Renal pelvis (tissue), 4 donors: Measurements from ENCODE around the gene TNRC18. TPM values are rescaled to one million over a fixed set of nuclear protein-coding genes. Genes with fewer than 3 reads are reported as not detected.

ENCODE experiments used
- DNase-seq: peaks from one replicate; pipeline ENCODE4 v3.0.0-alpha.2; 2013
- polyA plus RNA-seq, 3 donors: library from polyadenylated mRNA; unstranded; fragments of 120-200 nt; gene quantifications; one replicate each; pipeline ENCODE4 v1.2.1, GENCODE V29; 2013; ENCODE audit not compliant: insufficient read length in 3 of 3

Gene TNRC18
- polyA plus RNA-seq, 3 donors: 126 to 150 (median 132) TPM

DNA sequence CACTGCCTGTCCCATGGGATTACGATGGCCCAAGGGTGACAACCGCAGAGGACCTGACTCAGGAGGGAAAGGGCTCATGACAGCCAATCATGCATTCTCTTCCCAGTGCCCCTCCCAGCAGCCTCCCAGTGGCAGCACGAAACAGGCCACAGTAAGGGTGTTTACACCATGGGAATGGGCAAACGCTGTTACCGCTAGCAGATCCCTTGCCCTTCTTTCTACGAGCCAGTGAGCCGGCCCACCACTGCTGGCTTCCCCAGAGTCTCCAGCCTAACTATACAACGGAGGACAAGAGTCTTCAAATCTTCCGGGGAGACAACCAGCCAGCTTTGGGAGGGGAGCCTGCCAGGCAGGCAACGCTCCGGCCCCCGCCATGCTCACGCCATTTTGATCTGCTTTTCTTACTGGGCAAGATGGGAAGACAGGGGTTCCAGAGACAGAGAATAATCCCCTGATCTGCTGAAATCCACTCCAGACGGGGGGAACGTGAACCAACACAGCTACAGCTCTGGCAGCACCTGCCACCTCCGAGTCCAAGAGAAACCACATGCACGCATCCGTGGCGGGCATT lies 71.1 kb downstream of the TNRC18 start:
- no peak for DNase-seq

DNA sequence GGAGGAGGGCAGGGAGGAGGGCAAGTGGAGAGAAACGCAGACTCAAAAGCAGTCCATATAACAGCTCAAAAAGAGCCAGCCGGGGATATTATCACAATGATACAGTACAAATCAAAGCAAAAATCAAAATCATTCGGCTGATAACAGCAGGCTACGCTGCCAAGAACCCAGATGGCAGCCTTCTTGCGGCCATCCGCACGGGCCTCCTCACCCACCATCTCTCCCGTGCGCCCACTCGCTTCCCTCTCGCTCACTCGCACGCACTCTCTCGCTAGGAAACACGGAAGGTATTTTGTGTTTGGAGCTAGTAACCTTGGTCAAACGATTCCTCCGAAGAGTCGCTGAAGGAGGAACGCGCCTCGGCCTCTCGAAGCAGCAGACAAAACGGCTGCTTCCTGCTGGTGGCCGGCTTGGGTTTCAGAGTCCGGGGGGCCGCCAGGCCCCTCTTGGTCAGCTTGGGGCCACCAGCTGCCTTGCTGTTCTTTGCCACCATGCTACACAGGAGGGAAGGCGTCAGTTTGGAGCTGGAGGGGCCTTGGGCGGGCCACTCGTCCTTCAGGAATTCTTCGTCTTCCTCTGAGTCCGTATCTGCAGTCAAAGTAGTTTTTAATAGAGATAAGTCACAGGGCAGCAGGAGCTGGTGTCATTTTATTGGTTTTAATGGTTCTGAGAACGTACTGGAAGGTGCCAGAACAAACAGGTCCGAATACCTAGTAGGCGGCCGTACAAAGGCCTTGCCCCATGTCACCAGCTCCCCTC lies 71.9 kb downstream of the TNRC18 start:
- no peak for DNase-seq

DNA sequence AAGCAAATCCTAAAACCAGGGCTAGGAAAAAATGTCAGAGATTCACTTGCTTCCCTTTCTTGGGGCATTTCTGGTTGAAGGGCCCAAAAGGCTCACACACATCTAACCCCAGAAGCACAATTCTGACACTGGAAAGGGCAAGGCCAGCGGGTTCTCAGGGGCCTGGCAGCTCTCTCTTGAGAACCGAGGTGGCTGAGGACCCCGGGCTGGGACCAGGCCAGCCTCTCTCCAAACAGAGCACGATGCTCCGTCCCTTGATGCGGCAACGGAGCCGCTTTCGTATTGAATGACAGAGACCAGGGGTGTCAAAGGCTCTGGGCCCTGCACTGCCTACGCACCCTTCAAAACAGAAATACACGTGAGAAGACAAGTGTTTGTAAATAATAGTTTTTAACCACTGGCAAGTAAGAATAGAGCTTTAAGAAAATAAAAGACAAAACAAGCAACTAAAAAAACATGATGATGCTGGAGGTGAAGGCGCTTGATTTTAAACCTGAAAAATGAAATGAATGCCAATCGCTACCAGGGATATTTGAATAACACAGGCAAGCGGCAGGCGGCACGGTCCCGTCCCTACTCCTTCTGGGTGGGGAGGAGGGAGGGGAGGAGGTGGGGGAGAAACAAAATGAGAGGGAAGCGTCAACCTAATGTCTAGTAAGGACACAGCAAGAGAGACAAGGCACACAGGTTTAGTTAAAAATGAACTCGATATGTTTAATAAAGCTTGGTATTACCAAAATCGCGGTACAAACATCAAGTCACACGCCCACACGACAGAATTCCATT lies 72.8 kb downstream of the TNRC18 start:
- DNase-seq: no peak

DNA sequence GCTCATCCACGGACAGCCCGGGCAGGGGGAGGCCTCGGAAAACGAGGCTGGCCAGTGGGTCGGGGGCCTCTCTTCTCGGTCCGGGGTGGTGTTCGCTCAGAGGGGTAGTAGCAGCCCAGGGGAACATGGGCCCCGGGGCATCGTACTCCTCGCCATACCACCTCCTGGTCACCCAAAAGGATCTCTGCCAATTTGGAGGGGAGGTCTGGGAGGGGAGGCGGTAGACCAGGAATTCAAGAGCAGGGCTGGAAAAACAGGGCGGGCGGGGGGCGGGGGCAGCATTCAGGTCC lies 73.5 kb downstream of the TNRC18 start:
- DNase-seq: no peak

DNA sequence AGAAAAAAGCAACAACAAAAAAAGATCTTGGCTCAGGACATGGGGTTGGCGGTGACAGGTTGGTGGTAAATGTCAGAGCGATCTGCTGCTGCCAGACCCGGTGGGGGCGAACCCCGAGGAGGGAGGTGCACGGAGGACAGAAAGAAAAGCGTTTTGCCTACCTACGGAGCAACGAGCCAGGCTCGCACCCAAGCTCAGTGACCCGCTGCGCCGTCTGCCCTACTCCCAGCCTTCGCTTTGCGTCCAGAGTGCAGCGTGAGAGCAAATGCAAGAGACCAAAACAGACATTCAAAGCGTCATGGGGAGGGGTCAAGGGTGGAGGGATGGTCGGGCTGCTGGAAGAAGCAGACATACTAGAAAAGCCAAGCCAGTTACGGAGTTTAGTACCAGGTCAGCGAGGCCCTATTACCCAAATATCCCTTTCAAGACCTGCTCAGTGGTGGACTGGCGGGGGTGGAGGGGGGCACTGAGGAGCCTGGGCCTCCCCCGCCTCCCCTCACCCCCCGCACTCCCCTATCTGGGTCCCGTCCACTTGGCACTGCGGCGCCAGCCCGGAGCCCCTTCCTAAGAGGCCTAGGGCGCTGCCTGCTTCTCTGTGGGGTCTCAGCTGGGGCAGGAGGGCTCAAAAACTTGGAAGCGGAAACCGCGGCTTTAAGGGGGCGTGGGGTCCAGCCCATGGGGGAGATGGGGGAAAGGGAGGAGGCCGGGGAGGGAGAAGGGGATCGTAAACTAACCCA lies 74.0 kb downstream of the TNRC18 start:
- peak; percentile 20 for DNase-seq

DNA sequence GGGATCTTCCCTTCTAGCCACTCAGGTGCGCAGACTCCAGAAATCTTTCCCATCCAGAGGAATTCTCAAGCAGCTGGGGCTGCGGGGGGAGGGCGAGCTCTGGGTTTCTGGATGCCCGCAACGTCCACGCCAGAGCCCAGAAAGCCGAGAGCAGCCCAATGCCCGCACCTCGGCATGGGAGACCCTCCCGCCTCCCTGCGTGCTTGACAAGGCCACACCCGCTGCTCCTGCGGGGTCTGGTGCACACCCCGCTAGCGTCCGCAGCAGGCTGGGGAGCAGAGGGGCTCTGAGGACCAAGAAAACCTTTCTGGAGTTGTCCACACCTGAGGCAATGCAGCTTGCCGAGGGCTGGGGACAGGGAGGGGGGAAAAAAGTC lies 74.6 kb downstream of the TNRC18 start:
- DNase-seq: no peak

DNA sequence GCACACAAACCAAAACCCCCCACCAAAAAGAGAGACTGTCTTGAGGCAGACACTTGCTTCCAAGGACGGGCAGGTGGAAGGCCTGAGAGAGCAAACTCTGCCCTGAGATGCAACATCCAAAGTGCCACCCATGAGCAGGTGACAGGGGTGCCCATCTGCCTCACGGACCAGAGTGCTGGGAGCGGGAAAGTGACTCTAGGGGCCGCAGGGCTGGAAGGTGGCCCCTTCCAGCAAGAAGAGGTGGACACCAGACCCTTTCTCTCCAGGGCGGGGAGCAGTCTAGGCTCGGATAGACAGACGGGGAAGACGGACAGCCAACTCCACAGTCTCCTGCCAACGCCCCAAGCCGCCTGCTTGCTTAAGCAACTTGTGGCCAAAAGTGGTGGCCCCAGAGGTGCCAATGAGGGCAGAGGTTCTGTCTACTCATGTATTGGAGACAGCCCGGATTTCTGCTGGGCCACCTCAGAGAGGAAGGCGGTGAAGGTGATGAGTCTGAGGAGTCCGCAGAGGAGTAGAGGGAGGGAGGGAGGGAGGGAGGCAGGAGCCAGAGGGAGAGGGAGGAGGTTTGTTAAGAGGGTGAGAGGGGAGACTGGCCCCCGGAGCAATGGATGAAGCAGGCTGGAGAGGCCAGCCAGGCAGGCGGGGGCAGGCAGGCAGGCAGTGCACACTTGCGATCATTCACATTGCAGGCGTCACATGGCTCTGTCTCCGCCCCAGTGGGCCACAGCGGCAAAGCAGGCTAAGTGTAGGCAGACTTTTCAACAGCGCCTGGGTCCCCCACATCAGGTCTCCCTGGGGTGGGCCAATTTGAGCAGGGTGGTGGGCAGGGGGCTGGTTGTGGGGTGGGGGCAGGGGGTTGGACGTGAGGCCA lies 75.3 kb downstream of the TNRC18 start:
- DNase-seq: no peak

DNA sequence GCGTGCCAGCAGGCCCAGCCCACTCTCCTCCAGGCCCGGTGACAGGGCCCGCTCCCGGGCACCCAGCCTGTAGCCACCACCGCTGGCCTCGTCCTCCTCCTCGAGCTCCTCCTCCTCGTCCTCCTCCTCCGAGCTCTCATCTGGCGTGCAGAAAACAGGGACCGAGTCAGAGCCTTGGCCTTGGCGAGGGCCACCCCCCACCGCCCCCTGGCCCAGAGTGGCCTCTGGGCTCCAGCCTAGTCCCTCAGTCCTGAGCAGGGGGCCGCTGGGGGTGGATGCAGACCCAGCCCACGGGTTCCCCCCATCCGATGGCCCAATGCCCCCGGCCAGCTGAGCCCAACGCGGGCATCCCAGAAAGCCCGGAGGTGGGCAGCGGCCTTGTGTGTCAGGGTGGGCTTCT lies 78.0 kb downstream of the TNRC18 start:
- no peak for DNase-seq

DNA sequence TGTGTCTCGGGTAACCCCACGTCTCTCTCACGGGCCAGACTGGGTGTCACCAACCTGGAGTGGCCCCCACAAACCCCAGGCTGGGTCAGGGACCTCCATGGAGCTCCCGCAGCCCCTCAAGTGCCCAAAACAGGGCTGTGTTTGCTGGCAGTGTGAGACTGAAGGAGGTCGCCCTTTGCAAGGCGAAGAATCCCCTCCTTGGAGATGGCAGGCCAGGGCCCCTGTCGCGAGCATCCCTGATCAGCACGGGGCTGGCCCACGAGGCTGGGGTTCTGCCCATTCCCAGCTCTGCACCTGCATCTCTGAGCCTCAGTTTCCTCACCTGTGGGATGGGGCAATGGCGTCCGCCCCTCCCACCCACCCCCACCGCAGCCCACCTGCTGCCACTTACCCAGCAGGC lies 78.5 kb downstream of the TNRC18 start:
- no peak for DNase-seq

DNA sequence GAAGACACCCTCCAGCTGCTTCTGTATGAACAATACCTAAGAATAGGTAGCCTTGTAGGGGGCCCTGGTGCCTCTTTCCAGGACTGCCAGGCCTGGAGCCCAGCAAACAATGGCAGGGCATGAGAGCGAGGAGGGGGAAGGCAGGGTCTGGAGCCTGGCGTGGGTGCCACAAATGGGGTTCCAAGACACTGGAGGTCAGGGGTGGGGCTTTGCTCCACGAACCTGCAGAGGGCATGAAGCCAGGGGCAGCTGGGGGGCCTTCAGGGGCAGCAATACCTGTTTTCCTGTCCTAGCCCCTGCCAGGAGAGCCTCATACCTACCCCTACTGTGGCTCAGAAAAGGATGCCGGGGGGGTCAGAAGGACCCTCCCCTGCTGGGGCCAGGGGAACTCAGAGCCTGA lies 79.3 kb downstream of the TNRC18 start:
- DNase-seq: no peak

DNA sequence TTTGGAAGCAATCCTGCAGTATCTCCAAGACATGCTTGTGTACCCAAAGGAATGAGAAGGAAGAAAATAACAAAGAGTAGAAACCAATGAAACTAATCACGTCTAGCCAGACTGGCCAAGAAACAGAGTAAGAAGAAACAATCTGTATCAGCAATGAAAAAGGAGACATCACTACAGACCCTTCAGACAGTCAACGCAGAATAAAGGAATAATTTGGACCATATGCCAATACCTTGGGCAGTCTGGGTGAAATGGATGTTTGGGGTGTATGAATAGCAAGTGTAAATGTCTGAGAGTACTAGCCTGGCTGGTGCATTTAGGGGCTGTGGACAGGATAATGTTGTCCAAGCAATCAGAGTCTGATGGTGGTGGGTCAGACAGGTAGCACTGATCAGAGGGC lies 79.8 kb downstream of the TNRC18 start:
- DNase-seq: no peak

DNA sequence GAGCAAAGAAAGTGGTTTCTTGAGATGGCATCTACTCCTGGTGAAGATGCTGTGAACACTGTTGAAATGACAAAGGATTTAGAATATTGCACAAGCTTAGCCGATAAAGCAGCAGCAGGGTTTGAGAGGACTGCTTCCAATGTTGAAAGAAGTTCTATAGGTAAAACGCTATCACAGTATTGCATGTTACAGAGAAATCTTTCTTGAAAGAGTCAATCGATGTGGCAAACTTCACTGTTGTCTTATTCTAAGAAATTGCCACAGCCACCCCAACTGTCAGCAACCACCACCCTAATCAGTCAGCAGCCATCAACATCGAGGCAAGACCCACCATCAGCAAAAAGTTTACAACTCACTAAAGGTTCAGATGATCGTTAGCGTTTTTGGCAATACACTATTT lies 81.0 kb downstream of the TNRC18 start:
- no peak for DNase-seq

DNA sequence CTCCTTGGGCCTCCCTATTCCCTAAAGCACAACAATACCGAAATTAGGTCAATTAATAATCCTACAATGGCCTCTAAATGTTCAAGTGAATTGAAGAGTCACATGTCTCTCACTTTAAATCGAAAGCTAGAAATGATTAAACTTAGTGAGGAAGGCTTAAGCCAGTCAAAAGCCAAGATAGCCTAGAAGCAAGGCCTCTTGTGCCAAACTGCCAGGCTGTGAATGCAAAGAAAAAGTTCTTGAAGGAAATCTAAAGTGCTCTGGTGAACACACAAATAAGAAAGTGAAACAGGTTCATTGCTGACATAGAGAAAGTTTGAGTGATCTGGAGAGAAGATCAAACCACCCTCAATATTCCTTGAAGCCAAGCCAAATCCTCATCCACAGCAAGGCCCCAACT lies 83.7 kb downstream of the TNRC18 start:
- DNase-seq: no peak

DNA sequence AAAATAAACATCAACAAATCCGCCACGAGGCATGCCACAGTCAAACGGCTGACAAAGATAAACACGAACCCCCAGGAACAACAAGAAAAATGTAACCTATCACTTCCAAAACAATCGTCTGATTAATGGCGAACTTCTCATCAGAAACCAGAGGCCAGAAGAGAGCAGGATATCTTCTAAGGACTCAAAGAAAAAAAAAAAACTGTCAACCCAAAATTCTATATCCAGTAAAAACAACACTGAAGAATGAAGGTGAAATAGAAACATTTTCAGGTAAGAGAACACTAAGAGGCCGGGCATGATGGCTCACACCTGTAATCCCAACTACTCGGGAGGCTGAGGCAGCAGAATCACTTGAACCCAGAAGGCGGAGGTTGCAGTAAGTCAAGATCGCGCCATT lies 86.6 kb downstream of the TNRC18 start:
- DNase-seq: no peak

DNA sequence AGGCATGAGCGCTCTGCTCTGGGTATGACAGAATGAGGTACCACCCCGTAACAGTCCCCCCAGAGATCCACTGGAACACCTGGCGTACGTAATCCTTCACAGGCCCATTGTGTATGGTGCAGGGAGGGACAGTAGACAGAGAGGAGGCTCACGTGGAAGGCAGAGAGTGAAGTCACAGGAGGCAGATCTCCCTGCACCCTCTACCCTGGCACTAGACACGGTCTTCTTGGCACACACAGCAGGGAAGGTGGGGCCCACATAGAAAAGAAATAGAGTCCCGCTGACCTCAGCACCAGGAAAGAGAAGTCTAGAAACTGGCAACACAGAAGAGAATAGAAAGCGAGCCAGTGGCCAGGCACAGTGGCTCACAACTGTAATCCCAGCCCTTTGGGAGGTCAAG lies 89.0 kb downstream of the TNRC18 start:
- DNase-seq: no peak

DNA sequence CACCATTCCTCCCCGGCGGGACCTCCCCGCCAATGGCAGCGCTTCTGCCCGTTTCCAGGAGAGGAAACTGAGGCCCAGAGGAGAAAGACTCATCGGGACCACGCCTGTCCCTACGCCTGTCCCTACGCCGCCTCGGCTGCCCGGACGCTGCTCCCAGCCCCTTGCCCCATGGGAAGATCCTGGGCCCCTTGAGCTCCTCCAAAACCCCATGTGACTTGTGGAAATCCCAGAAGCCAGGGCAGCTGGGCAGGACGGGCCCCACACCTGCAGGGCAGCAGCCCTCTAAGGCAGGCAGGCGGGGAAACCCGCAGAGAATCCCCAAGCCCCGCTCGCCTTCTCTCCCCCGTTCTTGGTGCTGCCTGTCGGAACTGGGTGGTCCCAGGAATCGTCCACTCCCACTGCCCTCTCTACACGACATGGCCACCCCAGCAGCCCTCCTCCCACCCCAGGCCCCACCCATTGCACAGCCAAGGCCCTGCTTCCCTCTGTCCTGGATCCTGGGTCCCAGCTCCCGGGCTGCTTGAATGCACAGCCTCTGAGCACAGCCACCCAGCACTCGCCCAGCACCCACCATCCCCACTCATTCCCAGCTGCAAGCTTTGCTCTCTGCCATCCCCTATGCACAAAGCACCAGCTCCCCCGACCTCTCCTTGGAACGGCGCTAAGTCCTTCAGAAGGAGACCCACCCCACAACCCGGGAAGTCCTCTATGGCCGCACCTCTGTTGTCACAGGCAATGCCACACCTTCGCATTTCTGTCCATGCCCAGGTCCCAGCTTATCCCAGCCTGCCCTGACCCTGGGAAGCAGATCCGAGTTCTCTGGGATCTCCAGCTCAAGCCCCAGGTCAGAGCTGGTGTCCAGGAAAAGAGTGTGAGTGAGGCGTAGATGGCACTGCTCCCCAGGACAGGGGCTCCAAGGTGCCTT lies 90.3 kb downstream of the TNRC18 start:
- DNase-seq: no peak

DNA sequence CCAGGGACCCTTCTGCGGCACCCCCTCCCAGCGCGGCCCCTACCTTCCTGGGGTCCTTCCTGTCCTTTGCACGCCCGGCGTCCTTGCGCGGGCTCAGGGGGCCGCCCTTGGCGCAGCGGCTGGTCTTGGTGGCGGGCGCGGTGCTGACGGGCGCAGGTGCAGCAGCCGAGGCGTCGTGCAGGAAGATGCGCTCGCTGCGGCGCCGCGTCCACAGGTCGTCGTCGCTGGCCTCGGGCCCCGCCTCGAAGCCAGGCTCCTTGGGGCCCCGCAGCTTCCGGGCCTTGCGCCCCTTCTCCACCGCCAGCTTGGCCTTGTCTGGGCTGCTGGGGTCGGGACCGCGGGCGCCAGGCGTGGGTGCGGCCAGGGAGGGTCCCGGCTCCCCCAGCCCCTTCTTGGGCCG lies 91.1 kb downstream of the TNRC18 start:
- DNase-seq: no peak

DNA sequence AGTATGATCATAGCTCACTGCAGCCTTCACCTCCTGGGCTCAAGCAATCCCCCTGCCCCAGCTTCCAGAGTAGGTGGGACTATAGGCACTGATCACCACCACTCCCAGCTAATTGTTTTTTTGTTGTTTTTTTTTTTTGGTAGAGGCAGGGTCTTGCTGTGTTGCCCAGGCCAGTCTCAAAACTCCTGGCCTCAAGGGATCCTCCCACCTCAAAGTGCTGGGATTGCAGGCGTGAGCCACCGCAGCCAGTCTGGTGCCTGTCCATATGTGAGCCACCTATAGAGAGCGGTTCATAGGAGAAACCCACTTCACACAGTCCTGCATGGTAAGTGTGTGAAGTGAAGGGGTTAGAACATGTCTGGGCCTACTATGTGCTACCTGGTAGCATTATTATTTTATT lies 93.3 kb downstream of the TNRC18 start:
- DNase-seq: no peak

DNA sequence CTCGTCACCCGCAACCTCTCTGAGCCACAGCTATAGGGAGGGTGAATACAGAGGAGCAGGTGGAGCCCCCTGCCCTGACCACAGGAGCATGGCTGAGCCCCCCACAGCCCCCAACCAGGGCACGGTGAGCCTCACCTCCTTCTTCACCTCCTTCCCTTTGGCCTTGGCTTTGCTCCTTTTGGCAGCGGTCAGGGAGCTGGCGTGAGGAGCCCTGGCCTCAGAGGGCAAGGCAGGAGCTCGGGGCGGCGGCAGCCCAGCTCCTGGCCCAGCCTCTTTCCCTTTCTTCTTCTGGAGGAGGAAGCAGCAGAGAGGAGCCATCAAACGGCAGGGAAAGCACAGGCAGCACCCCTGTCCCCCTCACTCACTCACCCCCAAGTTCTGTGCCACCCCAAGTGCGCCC lies 98.7 kb downstream of the TNRC18 start:
- no peak for DNase-seq
